Esophagus mucosa (tissue), 1 donor: ENCODE measurements around the gene KIF26B. TPM values are rescaled to one million over a fixed set of nuclear protein-coding genes. Genes with fewer than 3 reads are reported as not detected.

Experiments used
- ATAC-seq: fragments of 200-7000 bp; cut with Tn5 transposase; one replicate; pipeline ENCODE4 v1.9.1; 2020
- total RNA-seq: library from RNA; stranded (reverse); gene quantifications from one replicate; pipeline ENCODE4 v1.2.4, GENCODE V29; 2023
- donor health status: DM: yes; HTN: yes; CAD: no.

Gene KIF26B
- total RNA-seq, 1 donor from 2014 or later = 0.56 TPM

DNA sequence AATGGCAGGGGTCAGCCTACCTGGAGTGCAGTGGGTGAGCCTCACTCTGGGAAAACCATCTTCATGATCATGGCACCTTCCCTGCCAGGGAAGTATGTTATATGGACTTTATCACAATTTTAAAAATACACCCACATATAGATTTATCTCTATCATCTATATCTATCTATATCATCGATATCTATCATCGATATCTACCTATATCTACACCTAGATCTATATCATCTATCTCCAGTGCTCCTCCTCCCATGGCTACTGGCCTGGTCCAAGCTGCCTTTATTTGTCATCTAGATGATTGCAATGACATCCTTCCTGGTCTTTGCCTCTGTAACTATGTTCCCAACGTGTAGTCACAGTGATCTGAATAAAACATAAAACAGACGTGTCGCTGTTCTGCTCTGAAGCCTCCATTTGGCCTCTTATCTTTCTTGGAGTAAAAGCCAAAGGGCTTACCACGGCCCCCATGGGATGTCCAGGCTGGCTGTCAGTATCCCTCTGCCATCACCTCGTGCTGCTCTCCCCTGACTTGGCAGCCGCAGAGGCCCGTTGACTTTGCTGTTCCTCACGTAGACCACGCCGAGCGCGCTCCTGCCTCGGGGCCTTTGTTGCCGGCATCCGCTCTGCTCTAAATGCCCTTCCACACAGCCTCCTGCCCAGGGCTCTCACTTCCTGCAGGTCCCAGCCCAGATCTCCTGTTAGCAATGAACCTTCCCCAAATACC, 20.6 kb upstream of the KIF26B start:
- ATAC-seq = no peak

DNA sequence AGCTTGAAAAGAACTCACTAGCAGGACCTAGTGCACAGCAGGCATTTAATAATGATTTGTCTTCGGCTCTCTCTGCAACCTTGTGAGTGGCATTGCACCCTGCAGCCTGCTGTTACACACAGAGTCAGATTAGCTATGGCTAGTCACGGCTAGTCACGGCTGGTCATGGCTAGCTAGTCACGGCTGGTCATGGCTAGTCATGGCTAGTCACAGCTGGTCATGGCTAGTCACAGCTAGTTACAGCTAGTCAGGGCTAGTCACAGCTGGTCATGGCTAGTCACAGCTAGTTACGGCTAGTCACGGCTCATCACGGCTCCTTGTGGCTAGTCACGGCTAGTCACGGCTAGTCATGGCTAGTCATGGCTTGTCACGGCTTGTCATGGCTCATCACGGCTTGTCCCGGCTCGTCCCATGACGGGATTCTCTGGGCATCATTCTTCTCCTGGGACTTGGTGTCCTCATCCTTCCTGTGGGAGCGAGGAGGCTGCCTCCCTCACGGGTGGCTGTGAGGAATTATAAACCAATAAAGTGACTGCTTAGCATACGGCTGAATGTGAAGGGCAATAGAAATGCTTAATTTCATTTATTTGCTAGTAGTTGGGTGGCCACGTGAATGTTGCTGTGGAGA, 12.5 kb upstream of the KIF26B start:
- no peak for ATAC-seq

DNA sequence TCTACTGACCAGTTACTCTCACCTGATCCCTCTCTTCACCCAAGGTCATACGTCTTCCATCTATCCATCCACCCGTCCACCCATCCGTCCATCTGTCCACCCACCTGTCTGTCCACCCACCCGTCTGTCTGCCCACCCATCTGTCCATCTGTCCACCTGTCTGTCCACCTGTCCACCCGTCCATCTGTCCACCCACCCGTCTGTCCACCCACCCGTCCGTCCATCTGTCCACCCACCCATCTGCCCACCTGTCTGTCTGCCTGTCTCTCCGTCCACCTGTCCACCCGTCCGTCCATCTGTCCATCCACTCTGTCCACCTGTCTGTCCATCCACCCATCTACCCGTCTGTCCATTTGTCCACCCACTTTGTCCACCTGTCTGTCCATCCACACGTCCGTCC, 11.8 kb upstream of the KIF26B start:
- ATAC-seq = no peak

DNA sequence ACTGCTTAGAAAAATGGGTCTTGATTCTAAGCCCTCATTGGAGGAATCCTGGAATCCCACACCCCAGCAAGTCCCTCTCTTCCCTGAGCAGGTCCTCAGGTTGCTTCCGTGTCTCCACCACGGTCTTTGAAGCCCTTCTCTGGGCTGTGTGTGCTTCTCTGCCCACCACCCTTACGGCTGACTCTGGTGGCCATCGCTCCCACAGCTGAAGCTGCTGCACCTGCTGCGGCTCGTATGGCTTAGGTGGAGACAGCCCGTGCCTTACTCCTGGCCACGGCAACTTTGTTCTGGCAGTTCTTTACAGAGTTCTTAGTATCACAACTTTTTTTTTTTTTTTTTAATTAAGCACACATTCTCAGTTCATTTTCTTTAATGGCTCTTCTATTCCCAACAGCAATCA, 10.9 kb upstream of the KIF26B start:
- no peak for ATAC-seq

DNA sequence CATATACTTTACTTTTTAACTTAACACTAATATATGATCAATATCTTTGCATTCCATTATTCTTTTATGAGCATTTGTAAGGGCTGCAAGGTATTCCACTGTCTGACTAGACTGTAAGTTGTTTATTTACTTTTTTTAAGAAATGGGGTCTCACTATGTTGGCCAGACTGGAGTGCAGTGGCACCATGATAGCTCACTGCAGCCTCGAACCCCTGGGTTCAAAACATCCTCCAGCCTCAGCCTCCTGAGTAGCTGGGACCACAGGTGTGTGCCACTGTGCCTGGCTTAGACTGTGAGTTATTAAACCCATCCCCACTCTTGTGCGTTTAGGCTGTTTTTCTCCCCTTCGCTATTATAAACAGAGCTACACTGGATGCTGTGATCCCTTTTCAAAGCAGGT, 6.7 kb upstream of the KIF26B start:
- no peak for ATAC-seq

DNA sequence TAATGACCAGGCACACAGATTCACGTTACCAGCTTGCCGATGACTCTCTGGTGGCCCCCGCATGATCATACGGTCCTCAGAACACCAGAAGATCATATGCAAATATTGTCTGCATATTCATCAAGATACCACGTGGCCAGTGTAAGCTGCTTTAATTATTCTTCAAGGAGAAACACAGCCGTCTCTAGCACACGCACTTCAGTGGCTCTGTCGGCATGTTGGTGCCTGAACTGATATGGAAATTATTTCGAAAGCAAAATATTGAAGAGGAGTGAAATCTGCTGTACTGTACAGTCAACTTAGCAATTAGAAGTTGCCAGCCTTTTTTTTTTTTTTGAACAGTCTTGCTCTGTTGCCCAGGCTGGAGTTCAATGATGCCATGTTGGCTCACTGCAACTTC, 5.9 kb upstream of the KIF26B start:
- no peak for ATAC-seq

DNA sequence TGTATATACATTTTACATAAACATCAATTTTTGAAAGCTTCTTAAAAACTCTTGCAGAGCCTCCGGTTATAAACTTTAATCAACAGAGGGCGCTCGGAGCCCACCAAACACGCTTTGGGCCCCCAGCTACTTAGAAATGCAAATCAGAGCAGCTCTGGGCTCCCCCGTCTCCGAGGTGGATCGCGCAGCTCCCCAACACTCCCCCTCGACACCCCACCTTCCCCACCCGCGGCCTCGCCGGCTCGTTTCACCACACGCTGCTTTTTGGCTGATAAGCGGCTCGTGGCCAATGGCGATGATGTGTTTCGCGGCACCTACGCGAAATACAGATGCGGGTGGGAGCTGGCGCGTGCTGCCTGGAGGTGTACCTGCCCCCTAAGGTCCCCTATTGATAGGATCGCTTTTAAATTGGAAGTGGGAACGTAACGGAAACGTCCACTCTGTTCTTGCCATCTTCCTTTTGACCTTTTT, 1.7 kb upstream of the KIF26B start:
- no peak for ATAC-seq

DNA sequence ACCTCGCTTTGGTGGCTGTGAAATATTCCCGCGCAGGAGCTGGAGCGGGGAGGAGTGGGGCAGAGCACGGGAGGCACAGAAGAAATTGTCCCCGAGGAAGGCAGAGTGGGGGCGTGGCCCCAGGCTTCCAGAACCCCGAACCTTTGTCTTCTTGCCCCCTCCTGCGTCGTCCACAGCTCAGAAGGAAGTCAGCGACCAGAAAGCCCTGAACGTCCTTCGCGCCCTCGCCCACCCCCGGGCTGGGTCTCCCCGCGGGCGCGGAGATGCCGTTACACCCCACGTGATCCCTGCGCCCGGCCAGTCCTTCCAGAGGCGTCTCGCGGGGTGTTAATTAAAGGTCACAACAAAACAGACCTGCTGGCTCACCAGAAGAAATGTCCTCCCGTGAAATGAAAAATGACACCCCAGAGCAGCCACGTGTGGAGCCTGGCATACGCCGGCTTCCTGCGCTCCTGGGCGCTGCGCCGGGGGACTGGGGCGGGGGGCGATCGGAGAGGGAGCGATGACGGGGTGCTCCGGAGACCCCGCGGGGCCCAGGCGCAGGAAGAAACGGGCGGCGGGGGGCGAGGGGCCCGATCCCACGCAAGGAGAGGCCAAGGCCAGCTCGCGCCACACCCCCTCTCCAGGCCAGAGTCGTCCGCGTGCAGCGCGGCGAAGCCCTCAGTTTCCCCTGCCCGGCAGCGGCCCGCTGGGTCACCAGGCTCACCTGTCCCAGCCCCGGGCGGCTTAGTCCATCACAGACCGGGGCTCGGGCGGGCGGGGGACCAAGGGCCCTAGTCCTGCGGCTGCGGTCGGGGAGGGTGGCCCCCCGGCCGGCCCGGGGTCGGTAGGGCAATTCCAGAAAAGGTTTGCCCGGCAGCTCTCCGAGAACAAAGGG, 995 bp upstream of the KIF26B start:
- no peak for ATAC-seq

DNA sequence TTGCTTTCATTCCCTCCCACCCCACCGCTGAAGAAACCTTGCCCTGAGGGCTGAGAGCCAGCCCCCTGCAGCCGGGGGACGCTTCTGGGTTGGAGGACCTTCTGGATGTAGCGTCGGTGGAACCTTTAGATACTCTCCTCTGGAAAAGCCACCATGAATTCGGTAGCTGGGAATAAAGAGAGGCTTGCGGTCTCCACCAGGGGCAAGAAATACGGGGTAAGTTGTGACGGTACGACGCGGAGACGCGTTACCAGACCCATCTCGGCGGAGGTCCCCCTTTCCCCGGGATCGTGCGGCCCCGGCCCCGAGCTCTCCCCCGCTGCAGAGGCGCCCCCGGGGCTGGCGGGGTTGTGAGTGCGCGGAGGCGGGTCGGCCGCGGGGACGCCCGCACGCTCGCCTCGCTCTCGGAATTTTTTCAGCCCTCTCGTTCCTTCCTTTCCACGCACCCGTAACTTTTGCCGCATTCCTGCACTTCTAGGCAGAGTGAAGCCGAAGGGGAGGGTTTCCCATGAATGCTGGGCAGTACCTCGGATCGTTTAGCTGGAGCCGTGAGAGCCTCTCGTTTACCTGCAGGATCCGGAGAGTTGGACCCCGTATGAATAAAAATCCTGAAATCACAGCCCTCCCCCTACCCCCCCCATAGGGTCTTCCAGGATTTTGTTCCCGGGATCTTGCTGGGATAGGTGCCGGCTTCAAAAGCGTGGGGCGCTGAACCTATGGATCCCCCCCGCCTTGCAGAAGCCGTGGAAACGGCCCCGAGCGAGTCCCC, 671 bp downstream of the KIF26B start:
- no peak for ATAC-seq

DNA sequence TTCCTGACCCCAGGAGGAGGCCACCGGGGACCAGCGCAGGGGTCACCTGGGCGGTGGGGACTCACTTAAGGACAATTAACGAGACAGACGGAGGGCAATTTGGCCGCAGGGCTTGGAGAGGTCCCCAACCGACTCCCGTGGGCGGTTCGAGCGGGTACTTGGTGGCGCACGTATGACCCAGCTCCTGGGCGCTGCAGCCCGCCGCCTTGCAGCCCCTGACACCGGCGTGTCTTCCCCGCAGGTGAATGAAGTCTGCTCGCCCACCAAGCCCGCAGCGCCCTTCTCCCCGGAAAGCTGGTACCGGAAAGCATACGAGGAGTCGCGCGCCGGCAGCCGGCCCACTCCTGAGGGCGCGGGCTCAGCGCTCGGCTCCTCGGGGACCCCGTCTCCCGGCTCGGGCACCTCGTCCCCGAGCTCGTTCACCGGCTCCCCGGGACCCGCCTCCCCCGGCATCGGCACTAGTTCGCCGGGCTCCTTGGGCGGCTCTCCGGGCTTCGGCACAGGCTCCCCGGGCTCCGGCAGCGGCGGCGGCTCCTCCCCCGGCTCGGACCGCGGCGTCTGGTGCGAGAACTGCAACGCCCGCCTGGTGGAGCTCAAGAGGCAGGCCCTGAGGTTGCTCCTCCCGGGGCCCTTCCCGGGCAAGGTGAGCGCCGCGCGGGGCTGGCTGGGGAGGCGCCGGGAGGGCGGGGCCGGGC, 1.4 kb downstream of the KIF26B start:
- peak; percentile 97 for ATAC-seq

DNA sequence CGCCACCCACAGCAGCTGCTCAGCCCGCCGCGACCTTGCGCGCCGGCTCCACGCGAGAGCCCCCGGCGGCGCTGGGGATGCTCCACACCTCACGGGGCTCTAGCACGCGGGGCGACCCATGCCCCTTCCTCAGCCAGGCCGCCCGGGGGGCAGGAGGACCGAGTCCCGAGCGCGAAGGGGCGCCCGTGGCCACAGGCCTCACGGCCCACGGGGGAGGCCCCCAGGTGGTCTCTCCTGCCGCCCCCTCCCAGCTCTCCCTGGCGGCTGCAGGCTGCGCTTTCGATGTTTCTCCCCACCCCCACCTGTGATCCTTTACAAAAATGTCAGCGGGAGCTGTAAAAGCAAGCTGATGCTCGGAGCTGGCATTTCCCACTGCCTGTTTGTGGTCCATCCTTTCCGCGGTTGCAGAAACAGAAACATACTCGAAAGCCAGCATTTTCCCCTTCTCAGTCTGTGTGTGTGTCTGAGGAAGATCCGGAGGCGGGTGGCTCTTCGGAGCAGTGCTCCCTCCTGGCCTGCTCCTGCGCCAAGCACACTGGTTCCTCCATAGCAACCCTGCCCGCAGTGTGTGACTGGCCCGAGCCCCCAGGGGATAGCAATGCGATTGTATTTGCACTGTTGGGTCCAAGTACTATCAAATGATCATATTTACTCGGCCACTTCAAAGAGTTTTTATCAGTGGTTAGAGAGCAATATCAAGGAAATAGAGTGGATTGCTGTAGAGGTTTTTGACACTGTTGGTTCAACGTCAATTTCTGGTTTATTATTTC, 2.1 kb downstream of the KIF26B start:
- ATAC-seq = no peak

DNA sequence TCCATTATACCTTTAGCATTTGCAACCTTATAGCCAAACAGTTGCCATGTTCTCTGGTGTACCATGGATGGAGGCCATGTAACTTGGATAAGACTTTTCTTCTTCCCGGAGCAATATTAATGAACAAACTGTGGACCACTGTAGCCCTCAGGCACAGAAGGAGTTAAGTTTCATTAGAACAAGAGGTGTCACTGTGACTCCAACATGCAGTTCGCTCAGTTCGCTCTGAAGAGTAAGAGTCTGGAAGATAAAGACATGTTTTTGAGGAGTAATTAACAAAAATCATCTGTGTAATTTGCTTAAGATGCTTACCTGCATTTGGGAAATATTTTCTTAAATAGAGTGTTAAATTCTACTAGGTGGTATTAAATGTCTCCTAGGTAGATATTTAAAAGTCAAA, 4.1 kb downstream of the KIF26B start:
- ATAC-seq = no peak

DNA sequence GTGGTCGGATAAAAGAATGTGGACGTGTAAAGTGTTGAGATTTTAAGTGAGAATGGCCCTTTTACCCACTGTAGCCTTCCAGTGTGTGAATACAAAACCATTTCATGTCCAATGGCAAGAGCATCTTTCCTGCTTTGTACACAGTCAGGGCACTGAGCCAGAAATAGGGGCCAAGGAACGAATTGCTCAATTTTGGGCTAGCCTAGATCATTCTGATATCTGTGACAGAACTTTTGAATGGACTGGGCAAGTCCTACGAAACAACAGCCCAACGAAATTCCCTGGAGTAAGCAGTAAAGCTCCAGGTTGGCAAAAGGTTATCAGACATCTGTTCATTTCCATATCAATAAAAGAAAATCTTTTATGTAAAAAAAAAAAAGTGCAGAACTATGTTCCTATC, 5.5 kb downstream of the KIF26B start:
- no peak for ATAC-seq

DNA sequence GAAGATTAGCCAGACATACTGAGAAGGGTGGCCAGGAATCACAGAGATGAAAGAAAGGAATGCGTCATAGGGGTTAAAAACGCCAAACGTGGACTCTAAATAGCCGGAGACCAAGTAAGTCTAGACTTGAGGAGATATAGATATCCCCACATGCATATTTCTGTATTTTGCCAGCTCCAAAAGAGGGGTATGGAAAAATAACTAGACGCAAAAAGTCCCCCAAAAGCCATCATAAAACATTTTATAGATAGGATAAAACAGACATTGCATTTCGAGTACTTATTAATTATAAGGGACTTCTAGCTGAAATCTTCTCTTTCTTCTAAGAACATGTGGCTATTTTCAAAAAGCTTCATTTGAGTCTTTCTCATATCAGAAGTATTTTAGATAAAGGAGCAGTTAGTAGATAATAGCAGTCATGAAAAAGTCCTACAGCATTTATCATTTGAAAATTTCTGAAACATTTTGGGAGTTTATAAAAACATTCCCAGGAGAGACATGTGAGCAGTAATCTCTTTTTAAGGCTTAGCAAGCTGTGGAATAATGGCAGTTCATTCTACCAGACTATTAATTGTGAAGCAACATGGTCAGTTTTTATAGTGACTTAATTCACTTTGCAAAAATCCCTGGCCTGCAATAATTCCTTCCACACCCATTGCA, 6.1 kb downstream of the KIF26B start:
- no peak for ATAC-seq

DNA sequence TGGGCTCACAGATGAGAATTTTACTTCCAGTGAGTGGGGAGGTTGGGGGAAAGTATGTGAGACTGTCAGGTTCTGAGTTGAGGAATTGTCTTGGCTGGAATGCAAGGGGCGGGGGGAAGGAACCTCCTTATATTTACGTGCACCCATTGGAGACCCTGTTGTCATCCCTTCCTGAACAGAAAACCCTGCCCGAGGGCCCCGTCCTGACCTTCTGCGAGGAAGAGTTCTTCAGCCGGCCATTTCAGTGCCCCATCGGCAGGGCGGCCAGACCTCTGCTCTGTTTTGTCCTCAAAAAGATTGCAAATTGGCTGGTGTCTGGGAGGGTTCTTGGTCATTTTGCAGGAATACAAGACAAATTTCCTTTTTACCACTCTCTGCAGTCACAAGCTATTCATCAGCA, 7.1 kb downstream of the KIF26B start:
- ATAC-seq = no peak

DNA sequence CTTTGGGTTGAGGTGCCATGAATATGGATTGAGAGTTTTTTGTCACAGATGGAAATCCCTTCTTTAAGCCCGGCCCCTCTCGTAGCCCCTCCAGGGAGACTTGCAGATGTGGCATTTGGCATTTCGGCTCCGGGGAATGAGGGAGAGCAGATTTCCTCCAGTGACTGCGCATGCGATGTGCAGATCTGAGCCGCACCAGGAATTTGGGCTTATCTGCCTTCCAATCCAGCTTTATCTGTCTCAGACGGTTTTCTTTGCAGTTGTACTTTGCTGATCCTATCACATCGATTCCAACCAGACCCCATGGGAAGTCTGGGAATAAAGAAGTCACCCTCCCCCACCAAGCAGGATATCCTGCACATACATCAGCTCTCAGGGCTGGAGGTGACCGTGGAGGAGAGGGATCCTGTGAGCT, 11.7 kb downstream of the KIF26B start:
- no peak for ATAC-seq

DNA sequence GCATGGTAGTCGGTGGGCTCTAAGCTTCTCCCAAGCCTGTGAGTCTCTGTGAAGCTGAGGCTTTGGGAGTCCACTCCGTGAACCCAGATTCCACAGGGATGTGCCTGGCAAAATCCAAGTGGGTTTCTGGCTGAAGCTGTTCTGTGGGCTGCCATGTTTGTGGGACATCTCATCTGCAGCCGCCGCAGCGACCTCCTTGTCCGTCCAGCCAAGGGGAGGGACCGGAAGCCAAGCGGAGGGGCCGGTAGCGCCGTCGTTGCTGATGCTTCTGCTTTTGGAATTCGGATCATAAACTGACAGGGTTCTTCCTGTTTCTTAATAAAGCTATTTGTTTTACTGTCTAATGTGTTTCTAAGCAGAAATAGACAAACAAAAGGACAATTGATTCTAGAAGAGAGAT, 13.3 kb downstream of the KIF26B start:
- ATAC-seq = no peak

DNA sequence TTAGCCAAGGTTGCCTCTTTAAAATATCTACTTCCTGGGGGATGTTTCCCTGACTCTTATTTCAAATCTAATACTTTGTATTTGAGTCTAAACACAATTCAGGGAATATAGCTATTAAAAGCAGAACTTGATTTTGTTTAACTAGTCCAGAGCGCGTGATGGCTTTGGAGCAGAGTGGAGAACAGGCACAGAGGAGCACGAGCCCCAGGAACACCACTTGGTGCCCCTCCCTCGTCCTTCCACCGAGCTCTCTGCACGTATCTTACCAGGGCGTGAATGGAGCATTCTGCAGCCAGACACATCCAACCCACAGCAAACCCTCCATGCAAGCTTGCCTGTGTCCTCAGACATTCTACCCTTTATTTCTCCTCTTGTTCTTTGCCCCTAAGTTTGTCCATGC, 14.1 kb downstream of the KIF26B start:
- ATAC-seq = no peak

DNA sequence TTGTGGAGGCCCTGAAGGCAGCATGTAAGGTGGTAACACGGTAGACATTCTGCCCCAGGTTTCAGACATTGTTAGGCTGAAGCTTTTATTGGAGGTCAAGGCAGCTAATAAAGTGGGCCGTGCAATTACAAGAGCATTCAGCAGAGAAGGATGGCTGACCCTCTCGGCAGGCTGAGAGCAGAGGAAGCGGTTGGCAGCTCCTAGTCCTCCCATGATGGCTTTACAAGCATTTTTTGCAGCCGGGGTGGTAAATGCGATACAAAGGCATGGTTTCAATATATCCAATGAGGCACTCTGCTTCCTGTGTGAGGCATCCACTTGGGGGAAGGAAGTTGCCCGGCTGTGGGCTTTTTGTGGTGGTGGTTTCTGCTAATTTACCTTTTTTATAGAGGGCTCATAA, 14.6 kb downstream of the KIF26B start:
- no peak for ATAC-seq

DNA sequence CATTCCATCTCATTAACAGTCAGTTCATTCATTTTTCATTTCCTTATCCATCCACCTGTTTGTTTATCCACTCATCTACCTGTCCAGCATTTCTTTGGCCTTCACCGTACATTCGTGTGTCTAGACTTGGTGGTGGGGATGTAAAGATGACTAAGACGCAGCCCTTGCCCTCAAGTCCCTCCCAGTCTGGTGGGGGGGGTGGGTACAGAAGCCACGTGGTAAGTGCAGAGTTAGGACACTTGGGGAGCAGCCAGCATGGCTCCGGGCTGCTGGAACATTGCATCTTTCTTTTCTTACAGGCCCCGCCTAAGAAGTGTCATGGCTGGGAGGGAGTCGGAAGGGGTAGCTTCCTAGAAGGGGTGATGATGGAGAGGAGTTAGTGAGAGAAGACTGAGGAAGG, 17.2 kb downstream of the KIF26B start:
- ATAC-seq = no peak

DNA sequence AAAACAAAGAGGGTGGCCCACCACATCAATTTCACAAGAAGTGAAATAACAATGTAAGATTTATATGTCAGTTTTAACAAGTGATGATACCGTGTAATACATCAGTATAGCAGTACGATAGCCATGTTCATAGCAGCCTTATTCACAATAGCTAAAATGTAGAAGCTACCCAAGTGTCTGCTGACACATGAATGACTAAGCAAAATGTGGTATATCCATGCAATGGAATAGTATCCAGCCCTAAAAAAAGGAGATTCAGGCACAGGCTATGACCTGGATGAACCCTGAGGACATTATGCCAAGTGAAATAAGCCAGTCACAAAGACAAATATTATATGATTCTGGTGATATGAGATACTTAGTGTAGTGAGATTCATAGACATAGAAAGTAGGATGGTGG, 18.0 kb downstream of the KIF26B start:
- ATAC-seq = no peak
